Nephron (organoid): Measurements from ENCODE around the gene CDT1.

Experiments
- H3K27ac Mint-ChIP-seq, 3 experiments: 2 replicates each; pipeline ENCODE4 v1.8.0; 2020; ENCODE audit warnings: mixed read lengths in 3 of 3, mild to moderate bottlenecking in 2 of 3, moderate library complexity in 1 of 3
- H3K27me3 Mint-ChIP-seq: 2 replicates; pipeline ENCODE4 v1.8.0; 2021; ENCODE audit warnings: low read depth, mild to moderate bottlenecking, moderate library complexity, mixed read lengths
- H3K36me3 Mint-ChIP-seq: 2 replicates; pipeline ENCODE4 v1.8.0; 2020; ENCODE audit warnings: low read depth, mixed read lengths
- H3K4me1 Mint-ChIP-seq: 2 replicates; pipeline ENCODE4 v1.8.0; 2020; ENCODE audit warnings: mixed read lengths
- H3K4me3 Mint-ChIP-seq, 3 experiments: 2 replicates each; pipeline ENCODE4 v1.8.0; 2020; ENCODE audit warnings: mild to moderate bottlenecking in 3 of 3, mixed read lengths in 3 of 3, moderate library complexity in 2 of 3
- H3K9me3 Mint-ChIP-seq: 2 replicates; pipeline ENCODE4 v1.8.0; 2020; ENCODE audit warnings: mixed read lengths
- TF ChIP-seq, protein P1 (sequence below), 3 experiments: fragments of 200-600 bp; sonication (generic); IDR thresholded peaks; one replicate each; pipeline ENCODE4 v1.5.0; 2021; ENCODE audit warnings: antibody characterized with exemption in 3 of 3; ENCODE audit not compliant: unreplicated experiment in 3 of 3

Gene CDT1

GRCh38 chr16:88758944-88759244, 44.7 kb upstream of the CDT1 start:
- Mint-ChIP-seq H3K27me3 (peaks cover 9% of the 10 kb centered on the region), H3K4me1 (peaks cover 13% of the 10 kb centered on the region), H3K36me3 (no peaks in the 10 kb centered on the region), H3K4me3 (no peak overlapping the region), H3K27ac (peak overlapping the region in 1 of 3 experiments; percentile 78), H3K9me3 (no peaks in the 10 kb centered on the region)
- TF ChIP-seq, protein P1, sequence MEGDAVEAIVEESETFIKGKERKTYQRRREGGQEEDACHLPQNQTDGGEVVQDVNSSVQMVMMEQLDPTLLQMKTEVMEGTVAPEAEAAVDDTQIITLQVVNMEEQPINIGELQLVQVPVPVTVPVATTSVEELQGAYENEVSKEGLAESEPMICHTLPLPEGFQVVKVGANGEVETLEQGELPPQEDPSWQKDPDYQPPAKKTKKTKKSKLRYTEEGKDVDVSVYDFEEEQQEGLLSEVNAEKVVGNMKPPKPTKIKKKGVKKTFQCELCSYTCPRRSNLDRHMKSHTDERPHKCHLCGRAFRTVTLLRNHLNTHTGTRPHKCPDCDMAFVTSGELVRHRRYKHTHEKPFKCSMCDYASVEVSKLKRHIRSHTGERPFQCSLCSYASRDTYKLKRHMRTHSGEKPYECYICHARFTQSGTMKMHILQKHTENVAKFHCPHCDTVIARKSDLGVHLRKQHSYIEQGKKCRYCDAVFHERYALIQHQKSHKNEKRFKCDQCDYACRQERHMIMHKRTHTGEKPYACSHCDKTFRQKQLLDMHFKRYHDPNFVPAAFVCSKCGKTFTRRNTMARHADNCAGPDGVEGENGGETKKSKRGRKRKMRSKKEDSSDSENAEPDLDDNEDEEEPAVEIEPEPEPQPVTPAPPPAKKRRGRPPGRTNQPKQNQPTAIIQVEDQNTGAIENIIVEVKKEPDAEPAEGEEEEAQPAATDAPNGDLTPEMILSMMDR (IDR thresholded peaks at IDR 0.05; ENCODE audit: unreplicated experiment in 3 of 3) = no peak

- Mint-ChIP-seq H3K4me1 (peaks cover 13% of the 10 kb centered on the region), H3K27me3 (peaks cover 9% of the 10 kb centered on the region), H3K36me3 (no peaks in the 10 kb centered on the region), H3K9me3 (no peaks in the 10 kb centered on the region), H3K4me3 (peak overlapping the region in 1 of 3 experiments; percentile 6), H3K27ac (peak overlapping the region; percentile 46 to 94 (median 78))
- TF ChIP-seq, protein P1 (IDR thresholded peaks at IDR 0.05; ENCODE audit: unreplicated experiment in 3 of 3) = peak in 2 of 3 experiments; percentile 20 to 24
These were observed 44.2 kb upstream of the CDT1 start for GRCh38 chr16:88759245-88759975.

DNA sequence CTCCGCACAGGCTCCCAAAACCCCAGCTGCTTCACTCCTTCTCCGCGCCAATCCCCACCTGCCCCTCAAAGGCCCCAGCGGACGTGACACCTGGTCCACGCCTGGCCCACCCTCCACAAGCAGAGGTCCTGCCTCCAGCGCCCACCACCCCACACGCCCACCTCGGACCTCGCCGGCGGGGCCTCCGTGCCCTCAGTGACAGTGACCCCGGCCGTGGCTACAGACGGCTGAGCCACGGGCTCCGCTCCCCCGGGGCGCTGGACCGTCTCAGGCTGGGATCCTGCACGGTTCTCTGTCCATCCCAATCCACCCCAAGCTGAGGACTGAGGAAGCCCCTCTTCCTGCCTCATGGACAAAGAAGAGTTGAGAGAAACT, 43.6 kb upstream of the CDT1 start:
- Mint-ChIP-seq H3K36me3 (no peaks in the 10 kb centered on the region), H3K27me3 (peaks cover 10% of the 10 kb centered on the region), H3K9me3 (no peaks in the 10 kb centered on the region), H3K27ac (no peak overlapping the region), H3K4me1 (peaks cover 13% of the 10 kb centered on the region), H3K4me3 (no peak overlapping the region)
- TF ChIP-seq, protein P1 (IDR thresholded peaks at IDR 0.05; ENCODE audit: unreplicated experiment in 3 of 3) = no peak

DNA sequence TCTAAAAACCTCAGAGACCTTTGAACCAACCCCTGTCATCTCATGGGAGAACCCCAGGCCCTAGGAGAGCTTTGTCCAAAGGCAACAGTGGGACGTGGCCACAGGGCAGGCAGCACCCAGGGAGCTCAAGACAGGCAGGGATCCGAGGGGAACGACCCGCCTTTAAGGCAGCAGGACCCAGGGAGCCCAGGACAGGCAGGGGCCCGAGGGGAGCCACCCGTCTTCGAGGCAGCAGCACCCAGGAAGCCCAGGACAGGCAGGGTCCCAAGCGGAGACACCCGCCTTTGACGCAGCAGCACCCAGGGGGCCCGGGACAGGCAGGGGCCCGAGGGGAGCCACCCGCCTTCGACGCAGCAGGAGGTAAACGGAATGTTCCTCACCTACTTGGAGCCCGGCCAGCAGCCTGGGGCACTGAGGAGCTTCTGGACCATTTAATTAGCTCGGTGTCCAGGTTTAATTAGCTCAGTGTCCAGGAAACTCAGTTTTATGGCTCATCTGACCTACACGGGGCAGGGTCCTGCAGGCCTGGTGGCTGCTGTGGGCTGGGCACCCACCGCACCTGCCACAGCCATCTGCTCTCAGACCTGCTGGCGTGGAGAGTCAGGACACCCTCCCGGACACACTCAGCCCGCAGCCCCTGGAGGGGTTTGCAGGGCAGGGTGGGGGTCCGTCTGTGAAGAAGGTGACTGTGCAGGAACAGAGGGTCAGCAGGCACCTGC, 43.0 kb upstream of the CDT1 start:
- no peak overlapping the region for H3K27ac Mint-ChIP-seq
- H3K27me3 Mint-ChIP-seq = peaks cover 13% of the 10 kb centered on the region
- no peaks in the 10 kb centered on the region for H3K9me3 Mint-ChIP-seq
- peaks cover 13% of the 10 kb centered on the region for H3K4me1 Mint-ChIP-seq
- TF ChIP-seq, protein P1 (IDR thresholded peaks at IDR 0.05; ENCODE audit: unreplicated experiment in 3 of 3) = no peak
- no peaks in the 10 kb centered on the region for H3K36me3 Mint-ChIP-seq
- H3K4me3 Mint-ChIP-seq = no peak overlapping the region

DNA sequence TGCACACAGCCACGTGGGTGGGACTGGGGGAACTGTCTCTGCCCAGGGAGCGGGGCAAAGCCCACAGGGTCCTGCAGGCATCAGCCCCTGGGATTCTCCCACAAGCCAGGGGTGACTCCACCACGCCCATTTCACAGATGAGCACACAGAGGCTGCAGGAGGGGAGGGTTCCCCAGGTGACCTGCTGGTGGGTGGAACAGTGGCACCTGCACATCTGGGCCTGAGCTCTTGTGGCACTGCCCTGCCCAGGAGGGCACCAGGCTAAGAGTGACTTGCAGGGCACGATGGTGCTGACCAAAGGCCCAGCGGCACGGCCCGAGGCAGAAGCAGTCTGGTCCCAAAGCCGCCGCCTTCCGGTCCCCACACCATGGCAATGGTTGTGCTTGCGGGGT, 42.5 kb upstream of the CDT1 start:
- Mint-ChIP-seq H3K27me3 (peaks cover 13% of the 10 kb centered on the region), H3K9me3 (no peaks in the 10 kb centered on the region), H3K4me3 (no peak overlapping the region), H3K27ac (no peak overlapping the region), H3K4me1 (peaks cover 13% of the 10 kb centered on the region), H3K36me3 (no peaks in the 10 kb centered on the region)
- TF ChIP-seq, protein P1 (IDR thresholded peaks at IDR 0.05; ENCODE audit: unreplicated experiment in 3 of 3) = no peak

DNA sequence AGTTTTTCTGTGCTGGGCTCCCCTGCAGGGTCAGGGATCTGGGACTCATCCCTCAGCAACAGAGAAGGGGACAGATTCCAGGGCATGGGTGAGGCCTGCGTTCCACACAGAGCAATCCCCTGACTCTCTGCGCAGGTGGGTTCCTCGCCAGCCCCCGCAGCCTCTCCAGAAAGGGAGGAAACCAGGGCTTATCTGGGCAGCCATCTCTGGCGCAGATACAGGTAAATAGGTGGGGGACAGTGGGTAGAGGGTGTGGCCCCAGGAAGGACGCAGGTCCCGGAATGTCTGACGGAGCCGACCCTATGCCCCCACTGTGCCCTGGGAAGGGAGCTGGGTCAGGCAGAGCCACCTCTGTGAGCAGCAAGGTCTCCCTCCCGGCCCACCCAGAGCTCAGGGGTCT, 41.8 kb upstream of the CDT1 start:
- TF ChIP-seq, protein P1 (IDR thresholded peaks at IDR 0.05; ENCODE audit: unreplicated experiment in 3 of 3) = no peak
- H3K4me3 Mint-ChIP-seq = no peak overlapping the region
- H3K27me3 Mint-ChIP-seq = peaks cover 13% of the 10 kb centered on the region
- H3K9me3 Mint-ChIP-seq = no peaks in the 10 kb centered on the region
- H3K4me1 Mint-ChIP-seq = peaks cover 13% of the 10 kb centered on the region
- H3K27ac Mint-ChIP-seq = no peak overlapping the region
- no peaks in the 10 kb centered on the region for H3K36me3 Mint-ChIP-seq
